HG02610 (cell line): Measurements from ENCODE around the gene WDHD1.
A peak's percentile ranks its signal among the peaks of the same experiment; 100 is the strongest.
"Not testable (repeated sequence)": the region's sequence is repeated elsewhere in the genome, so short reads cannot be mapped to it uniquely, and the experiment has no call there.

ENCODE experiments used
- ATAC-seq: cut with Tn5 transposase; IDR thresholded peaks from one replicate; pipeline ENCODE4 v1.9.1; 2021; ENCODE audit warnings: mild to moderate bottlenecking, moderate library complexity; ENCODE audit not compliant: unreplicated experiment

The WDHD1 gene, protein sequence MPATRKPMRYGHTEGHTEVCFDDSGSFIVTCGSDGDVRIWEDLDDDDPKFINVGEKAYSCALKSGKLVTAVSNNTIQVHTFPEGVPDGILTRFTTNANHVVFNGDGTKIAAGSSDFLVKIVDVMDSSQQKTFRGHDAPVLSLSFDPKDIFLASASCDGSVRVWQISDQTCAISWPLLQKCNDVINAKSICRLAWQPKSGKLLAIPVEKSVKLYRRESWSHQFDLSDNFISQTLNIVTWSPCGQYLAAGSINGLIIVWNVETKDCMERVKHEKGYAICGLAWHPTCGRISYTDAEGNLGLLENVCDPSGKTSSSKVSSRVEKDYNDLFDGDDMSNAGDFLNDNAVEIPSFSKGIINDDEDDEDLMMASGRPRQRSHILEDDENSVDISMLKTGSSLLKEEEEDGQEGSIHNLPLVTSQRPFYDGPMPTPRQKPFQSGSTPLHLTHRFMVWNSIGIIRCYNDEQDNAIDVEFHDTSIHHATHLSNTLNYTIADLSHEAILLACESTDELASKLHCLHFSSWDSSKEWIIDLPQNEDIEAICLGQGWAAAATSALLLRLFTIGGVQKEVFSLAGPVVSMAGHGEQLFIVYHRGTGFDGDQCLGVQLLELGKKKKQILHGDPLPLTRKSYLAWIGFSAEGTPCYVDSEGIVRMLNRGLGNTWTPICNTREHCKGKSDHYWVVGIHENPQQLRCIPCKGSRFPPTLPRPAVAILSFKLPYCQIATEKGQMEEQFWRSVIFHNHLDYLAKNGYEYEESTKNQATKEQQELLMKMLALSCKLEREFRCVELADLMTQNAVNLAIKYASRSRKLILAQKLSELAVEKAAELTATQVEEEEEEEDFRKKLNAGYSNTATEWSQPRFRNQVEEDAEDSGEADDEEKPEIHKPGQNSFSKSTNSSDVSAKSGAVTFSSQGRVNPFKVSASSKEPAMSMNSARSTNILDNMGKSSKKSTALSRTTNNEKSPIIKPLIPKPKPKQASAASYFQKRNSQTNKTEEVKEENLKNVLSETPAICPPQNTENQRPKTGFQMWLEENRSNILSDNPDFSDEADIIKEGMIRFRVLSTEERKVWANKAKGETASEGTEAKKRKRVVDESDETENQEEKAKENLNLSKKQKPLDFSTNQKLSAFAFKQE

DNA sequence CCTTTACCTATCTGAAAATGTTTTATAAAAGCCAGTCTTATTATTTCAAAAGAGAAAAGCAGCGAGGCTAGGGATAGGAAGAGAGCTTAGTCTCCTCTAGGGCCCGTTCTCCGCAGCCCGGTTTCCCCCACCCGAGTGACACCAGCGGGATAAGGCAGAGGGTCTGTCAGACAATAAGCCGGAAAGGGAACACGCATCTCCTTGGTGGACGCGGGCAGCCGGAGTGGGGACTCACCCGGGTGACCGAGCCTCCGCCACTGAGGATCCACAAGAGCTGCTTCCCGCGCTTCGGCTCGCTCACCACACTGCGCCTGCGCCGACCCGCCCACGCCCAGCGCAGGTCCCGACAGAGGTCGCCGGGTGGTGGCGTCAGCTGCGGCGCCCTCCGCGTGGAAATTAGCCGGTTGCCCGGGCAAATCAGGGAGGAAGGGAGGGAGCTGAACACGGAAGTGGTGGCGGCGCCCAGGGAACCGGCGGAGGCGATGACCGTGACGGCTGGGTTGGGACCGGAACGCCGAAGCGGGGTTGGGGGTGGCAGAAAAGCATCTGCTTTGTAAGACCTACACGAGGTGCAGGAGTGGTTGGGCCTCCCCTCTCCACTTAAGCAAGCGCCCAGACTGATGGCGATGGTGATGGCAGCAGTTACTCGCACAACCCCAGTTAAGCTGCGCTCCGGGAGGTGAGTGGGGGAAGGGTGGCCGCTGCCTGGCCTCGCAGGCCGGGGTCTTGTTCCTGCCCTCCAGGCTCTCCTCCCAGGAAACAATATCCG, at the start of gene WDHD1, which contains the start of gene SOCS4:
Gene WDHD1, minus strand, starts transcription at position 307 of the 769 bp plus-strand sequence. CDS start 312 bp downstream, outside the sequence.
Gene SOCS4, plus strand, starts transcription at position 444 of the 769 bp plus-strand sequence. CDS start 15,806 bp downstream, outside the sequence.
- ATAC-seq: peak; percentile 89

DNA sequence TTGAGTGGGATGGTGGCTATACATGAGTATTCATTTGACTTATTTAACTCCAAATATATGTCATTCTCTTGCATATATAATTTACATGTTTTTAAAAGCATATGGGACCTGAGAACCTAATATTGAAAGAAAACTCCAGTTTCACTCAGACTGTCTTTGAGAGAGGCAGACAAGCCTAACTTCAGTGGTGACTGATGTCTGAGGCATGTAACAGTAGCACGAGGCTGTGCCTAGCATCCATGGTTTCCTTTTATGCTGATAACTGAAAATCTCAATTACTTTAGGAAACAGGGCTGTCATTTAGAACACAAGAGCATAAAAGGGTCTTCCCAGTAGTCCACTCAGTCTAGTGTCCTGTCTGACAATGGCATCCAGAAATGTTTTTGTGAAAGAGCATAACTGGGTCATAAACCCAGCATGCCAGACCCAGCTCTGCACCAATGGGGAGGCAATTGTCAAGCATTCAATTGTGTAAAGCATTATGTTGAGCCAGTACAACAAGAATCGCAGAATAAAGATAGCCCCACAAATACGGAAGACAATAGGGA, 48.8 kb upstream of the WDHD1 start:
- ATAC-seq: no peak

DNA sequence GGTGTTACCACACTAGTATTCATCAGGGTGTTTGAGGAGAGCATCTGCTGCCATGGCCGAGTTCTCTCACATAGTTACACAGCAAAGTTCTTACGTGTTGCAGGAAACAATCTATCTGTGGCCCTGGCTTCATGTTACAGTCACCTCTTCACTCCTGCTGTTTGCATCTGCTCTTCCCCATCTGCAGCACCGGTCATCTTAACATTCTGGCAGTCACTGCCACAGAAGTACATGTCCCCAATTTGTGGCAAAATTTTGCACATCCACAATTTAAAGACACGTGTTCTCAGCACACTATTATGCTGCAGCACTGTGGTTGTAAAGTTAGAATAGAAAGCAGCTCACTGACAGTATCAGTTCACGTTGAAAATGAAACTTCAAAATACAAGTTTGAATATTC, 47.8 kb upstream of the WDHD1 start:
- ATAC-seq: peak; percentile 38

DNA sequence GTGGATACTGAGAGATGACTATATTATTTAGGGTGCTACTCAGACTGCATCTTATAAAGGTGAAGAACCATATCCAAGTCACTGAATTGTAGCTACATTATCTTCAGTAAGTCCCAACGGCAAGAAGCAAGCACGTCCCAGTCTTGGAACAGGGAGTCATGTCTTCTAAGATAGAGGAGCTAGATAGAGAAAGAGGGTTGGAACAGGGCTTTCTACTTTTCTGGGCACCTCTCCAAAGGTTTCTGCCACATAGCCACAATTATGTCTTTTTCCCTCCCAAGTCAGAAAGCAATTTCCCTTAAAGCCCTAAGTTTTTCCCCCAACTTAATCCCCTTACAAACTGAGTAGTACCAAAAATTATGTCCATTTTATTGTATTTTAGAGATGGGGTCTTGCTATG, 47.0 kb upstream of the WDHD1 start:
- ATAC-seq: no peak

DNA sequence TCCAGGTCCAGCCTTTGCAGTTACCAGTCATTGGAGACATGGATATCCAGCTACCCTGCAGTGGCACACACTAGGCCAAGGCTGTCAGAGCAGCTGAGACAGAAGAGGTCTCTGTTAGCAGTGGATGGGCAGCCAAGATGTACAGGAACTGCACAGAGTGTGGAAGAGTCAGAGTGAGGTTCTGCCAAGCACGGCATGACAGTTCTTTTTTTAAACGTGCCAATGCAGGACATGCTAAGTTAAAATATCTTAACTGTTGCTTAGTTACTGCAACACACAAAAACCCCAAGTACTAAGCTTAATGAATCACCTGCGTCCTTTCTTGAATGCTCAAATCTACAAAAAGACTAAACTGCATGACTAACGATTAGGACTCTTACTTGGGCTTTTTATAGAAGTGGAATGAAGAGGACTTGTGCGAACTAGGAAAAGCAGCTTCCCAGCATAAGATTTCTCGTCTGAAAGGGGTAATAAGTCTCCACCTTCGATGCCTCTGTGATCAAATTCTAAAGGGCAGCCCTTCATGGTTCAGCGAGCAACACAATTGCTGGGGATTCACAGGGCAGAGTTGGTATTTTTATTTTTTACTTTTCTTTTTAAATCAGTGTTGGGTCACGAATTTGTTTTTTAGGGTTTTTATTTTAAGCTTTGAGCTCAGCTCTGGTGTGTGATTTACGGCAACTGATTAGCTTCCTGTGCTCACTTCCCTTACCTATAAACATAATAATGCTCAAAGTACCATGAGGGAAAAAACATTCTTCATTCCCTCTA, 45.2 kb upstream of the WDHD1 start:
- ATAC-seq: peak; percentile 56

DNA sequence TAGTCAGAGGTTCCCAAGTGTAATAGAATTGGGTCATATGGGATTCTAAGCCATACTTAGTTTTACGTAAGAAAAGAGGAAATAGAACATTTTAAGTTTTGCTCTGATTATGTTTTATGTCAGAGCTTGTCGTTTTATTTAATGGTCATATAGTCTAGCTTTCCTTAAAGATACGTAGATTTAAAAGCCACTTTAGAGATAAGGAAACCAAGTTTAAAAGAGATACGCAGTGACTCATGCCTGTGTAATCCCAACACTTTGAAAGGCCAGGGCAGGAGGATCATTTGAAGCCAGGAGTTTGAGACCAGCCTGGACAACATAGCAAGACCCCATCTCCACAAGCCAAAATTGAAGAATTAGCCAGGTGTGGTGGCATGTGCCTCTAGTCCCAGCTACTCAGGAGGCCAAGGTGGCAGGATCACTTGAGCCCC, 44.1 kb upstream of the WDHD1 start:
- no peak for ATAC-seq

DNA sequence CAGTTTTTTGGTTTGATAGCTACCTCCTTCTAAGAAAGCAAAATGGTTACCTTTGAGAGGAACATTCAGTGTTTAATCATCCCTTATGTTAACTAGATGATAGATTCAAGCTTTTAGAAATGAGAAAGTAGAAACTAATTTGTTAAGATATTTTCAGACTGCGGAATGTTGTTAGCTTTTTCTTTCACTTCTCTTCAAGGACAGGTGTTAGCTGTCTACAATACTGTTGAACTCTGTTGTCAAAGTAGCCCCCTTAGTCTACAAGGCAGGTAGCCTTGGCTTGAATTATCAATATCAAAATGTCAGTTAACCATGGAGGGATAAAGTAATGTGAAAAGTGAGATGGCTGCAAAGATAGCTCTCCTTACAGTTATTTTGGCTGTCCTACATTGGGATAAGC, 39.3 kb upstream of the WDHD1 start:
- ATAC-seq: no peak

DNA sequence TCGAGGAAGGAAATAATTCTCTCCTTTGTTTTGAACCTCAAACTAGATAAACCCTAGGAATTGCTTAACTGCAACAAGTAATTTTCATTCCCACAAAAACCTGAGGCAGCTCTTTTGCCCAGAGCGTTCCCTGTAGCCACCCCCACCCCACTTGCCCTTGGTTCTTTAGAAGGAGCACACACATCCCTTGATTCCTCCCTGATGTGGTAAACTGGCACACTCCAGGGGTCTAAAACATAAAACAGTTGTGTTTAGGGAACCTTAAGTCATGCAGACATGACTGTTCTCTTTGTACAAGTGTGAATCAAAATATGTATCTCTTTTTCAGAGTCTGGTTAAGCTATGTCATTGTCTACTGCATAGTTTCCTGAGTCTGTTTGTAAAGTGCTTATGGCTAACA, 38.5 kb upstream of the WDHD1 start:
- ATAC-seq: no peak

DNA sequence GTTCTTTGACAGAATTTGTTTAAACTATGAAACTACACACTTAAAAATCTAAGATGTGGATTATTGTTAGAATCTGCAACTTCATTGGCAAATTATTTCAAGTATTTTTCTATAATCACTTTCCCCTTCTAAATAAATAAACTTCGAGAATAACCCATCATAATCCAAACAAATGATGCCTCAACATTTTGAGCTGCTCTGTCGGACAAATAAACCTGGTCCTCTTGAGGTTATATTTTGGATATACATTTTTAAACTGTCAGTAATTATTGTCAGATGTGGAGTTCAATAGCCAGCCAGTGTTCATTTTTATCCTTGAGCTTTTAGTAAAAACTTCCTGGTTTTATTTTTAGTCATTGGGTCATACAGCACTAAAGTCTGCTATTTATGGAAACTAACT, 38.0 kb upstream of the WDHD1 start:
- ATAC-seq: not testable (repeated sequence)

DNA sequence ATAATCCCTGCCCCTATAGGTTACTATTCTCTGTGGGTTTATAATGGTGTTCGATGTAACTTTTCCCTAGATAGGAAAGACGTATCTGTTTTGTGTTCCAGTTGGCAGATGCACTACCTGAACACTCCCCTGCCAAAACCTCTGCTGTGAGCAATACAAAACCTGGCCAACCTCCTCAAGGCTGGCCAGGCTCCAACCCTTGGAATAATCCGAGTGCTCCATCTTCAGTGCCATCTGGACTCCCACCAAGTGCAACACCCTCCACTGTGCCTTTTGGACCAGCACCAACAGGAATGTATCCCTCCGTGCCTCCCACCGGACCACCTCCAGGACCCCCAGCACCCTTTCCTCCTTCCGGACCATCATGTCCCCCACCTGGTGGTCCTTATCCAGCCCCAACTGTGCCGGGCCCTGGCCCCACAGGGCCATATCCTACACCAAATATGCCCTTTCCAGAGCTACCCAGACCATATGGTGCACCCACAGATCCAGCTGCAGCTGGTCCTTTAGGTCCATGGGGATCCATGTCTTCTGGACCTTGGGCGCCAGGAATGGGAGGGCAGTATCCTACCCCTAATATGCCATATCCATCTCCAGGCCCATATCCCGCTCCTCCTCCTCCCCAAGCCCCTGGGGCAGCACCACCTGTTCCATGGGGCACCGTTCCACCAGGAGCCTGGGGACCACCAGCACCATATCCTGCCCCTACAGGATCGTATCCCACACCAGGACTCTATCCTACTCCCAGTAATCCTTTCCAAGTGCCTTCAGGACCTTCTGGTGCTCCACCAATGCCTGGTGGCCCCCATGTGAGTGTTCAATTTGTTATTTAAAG, 35.8 kb upstream of the WDHD1 start:
- no peak for ATAC-seq

DNA sequence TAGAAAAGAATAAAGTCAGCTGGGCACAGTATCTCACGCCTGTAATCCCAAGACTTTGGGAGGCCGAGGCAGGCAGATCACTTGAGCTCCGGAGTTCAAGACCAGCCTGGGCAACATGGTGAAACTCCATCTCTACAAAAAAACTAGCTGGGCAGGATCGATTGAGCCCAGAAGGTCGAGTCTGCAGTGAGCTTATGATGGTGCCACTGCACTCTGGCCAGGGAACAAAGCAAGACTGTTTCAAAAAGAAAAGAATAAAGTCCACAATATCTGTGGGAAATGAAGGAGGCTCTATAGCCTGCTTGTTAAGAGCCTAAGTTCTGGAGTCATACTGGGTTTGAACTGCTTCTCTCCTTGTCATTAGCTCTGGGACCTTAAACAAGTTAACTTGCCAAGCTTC, 32.4 kb upstream of the WDHD1 start:
- no peak for ATAC-seq

DNA sequence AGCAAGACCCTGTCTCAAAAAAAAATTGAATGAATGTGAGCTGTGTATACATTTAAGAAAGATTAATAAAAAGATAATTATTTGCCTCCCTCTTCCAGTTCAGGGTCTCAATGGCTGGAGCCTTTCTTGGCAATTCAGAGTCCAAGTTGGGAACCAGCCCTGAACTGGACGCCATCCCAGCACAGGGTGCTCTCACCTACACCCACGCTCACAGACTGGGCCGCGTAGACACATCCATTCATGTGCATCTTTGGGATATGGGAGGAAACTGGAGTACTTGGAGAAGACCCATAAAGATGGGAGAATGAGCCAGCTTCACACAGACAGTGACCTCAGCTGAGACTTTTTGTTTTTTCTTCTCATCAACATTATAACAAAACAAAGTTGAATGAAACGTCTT, 31.0 kb upstream of the WDHD1 start:
- no peak for ATAC-seq

DNA sequence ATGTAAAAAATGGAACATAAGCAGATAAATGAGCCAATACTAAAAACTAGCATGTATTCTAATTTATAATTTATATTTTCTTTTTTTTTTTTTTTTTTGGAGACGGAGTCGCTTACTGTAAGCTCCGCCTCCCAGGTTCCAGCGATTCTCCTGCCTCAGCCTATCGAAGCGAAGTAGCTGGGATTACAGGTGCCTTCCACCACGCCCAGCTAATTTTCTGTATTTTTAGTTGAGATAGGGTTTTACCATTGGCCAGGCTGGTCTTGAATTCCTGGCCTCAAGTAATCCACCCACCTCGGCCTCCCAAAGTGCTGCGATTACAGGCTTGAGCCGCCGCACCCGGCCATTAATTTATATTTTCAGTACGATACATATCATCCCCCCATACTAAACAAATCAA, 27.2 kb upstream of the WDHD1 start:
- ATAC-seq: no peak

DNA sequence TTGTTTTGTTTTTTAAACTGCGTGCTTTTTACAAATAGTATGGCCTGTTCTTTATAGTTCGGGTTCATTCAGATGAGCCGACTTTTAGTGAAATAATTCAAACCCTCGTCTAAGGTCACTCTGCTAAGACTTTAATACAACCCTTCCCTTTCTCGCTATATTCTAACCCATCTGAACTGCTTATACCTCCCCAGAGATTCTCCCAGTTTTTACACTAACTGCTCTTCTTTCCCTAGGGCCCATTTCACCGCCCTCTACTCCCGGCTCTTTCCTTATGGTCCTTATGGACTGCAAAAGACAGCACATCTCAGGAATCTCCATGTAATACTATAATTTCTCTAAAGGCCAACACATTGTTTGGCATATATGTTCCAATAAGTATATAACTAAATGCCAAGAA, 26.6 kb upstream of the WDHD1 start:
- no peak for ATAC-seq

DNA sequence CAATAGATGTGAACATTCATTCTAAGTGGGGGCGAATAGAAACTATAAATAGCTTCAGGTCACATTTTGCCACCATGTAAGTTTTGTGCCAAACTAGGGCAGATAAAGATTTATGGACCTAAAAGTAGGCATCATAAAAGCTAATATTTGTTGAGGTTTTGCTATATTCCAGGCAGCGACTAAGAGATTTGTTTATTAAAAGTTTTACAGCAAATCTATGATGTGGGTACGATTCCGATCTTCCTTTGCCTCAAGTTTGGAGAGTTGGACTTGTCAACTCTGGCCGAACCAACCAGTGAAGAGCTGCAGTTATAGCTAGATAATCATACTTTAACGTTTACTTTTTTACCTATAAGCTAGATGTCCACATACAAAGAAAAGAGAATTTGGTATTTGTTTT, 26.1 kb upstream of the WDHD1 start:
- no peak for ATAC-seq

DNA sequence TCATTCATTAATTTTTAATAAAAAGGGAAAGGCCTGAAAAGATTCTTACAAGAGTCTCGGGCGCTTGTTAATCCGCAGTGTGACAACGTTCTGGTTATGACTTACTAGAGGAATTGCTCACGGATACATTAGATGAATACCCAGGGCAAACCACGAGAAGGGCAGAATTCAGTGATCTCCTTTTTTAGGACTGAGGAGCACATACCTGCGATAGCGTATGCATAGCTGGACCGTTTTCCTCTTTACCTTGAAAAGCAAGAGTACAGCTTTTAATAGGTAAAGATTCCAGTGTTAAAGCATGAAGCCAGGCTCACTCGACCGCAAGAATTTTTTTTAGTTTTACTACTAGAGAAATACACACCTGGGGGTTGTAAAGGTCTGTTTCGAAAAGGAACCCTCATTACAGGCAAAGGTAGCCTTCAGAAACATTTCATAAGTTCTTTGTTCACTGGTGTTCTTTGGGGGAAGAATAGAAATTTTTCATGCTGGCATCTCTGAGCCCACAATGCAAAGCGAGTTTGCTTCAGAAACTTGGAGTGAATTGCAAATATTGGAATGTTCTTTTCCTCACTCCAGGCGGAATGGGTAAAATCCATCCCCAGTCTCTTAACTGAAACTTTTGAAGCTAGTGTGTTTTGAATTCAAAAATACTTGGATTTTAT, 25.5 kb upstream of the WDHD1 start:
- ATAC-seq: peak; percentile 29

DNA sequence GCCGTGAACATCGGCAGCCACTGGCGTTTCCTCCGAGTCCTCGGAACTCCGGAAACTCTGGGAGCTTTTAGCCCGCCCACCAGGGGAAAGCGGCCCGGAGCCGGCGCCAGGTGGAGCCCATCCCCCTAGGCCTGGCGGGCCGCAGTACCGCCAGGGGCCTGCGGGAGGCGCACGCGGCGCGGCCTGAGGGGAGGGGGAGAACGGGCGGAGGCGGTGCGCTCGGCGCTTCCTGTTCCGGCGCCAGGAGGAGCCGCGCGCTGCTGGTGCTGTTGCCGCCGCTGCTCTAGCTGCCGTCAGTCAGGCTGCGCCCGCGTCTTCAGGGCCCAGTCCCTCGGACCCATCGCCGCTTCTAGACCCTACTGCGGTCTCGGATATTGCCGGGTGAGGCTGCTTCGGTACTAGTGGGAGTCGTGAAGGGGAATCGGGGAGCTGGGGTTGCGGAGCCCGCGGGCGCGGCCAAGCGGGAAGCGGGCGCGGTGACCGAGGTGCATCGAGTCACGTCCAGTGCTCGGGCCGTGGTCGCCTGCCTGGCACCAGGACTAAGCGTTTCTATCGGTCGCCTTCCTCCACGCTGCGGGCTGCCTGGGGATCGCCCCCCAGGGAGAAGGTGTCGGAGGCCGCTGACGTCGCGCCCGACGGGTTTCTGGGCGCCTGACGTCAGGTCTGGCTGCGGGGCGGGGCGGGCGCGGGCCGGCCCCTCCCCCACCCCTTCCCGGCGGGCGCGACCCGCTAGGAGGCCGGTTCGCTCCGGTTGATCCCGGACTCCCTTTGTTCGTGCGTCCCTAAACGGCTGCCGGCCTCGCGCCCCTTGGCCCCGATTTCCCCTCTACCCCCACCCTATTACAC, 24.7 kb upstream of the WDHD1 start, which contains the start of gene MAPK1IP1L:
Gene MAPK1IP1L, plus strand, starts transcription at position 225 of the 846 bp plus-strand sequence. CDS start 10,037 bp downstream, outside the sequence.
- peak; percentile 91 for ATAC-seq
